DND-41 (cell line): ENCODE measurements around the gene COPG2.

Experiments
- EZH2 ChIP-seq: IDR thresholded peaks from 3 replicates; pipeline ENCODE4 v1.6.1; 2012; ENCODE audit warnings: borderline replicate concordance, low read depth, mild to moderate bottlenecking, moderate library complexity, low read length, inconsistent platforms; ENCODE audit not compliant: severe bottlenecking
- TF ChIP-seq, protein P1 (sequence below): IDR thresholded peaks from 2 replicates; pipeline ENCODE4 v1.5.1; 2012; ENCODE audit warnings: borderline replicate concordance, low read length, moderate library complexity, mild to moderate bottlenecking; ENCODE audit not compliant: poor library complexity, severe bottlenecking; ENCODE audit errors: extremely low read depth

DNA sequence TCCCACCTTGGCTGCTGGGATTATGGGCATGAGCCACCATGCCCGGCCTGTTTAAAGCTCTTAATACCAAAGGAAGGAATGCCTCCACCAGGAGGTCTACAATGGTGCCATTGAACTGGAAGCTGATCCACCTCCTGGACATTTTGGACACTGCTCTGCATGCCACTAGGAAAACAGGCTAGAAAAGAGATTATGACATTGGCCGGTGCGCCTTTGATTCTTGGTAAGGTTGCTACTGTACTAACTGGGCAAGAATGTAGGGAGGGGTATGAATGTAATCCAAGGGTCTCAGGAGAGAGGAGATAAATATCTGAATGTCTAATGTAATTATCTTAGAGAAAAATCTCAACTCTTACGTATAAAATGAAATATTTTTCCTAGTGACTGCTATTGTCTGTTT lies 39.5 kb upstream of the COPG2 start:
- TF ChIP-seq, protein P1, sequence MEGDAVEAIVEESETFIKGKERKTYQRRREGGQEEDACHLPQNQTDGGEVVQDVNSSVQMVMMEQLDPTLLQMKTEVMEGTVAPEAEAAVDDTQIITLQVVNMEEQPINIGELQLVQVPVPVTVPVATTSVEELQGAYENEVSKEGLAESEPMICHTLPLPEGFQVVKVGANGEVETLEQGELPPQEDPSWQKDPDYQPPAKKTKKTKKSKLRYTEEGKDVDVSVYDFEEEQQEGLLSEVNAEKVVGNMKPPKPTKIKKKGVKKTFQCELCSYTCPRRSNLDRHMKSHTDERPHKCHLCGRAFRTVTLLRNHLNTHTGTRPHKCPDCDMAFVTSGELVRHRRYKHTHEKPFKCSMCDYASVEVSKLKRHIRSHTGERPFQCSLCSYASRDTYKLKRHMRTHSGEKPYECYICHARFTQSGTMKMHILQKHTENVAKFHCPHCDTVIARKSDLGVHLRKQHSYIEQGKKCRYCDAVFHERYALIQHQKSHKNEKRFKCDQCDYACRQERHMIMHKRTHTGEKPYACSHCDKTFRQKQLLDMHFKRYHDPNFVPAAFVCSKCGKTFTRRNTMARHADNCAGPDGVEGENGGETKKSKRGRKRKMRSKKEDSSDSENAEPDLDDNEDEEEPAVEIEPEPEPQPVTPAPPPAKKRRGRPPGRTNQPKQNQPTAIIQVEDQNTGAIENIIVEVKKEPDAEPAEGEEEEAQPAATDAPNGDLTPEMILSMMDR, result no peak
- TF ChIP-seq EZH2, result no peak
